HCT116 (cell line): ENCODE results near the gene MEI1. TPM values are rescaled to one million over a fixed set of nuclear protein-coding genes. Genes with fewer than 3 reads are reported as not detected.

Experiments used
- ATAC-seq: fragments of 200-7000 bp; cut with Tn5 transposase; 2 replicates; pipeline ENCODE4 v1.9.1; 2020; ENCODE audit warnings: mild to moderate bottlenecking, moderate library complexity
- BruUV-seq: library from RNA; stranded (reverse); fragments of 400-500 nt; replicated peaks from 2 replicates; lab custom pipeline; 2021; lab: Mats Ljungman, UMichigan
- CTCF ChIA-PET: fragments of 300-600 bp; sonication (Branson Sonifier 250); formaldehyde crosslinking; loops from one replicate; lab custom pipeline; 2021; ENCODE audit warnings: antibody characterized with exemption; lab: Charles Lee
- POLR2A ChIA-PET: fragments of 300-600, 350-600 bp; sonication (Branson Sonifier 250); formaldehyde crosslinking; loops from one replicate; lab custom pipeline; 2021; ENCODE audit warnings: antibody characterized with exemption; lab: Charles Lee
- RAD21 ChIA-PET, 2 experiments: fragments of 300-600 bp; sonication (Branson Sonifier 250); formaldehyde crosslinking; loops; one replicate each; lab custom pipeline; 2023; ENCODE audit warnings: low total read pairs in 2 of 2; ENCODE audit not compliant: uncharacterized antibody in 2 of 2, unreplicated experiment in 2 of 2, low non-redundant PET in 1 of 2; lab: Charles Lee
- DNase-seq: peaks from one replicate; pipeline ENCODE4 v3.0.0-alpha.2; 2010; ENCODE audit warnings: low read depth, low spot score
- H2AFZ ChIP-seq: fragments of 200-600 bp; shearing (Covaris generic), sonication (generic); 2 replicates; pipeline ENCODE4 v1.6.1; 2017; ENCODE audit warnings: low read depth, mixed run types, mixed read lengths, antibody characterized with exemption, low read length; ENCODE audit not compliant: poor library complexity, severe bottlenecking
- H3K27ac ChIP-seq: 2 replicates; pipeline ENCODE4 v1.5.1; 2012; ENCODE audit warnings: low read depth, low read length
- H3K27me3 ChIP-seq: fragments of 200-600 bp; sonication (generic); 2 replicates; pipeline ENCODE4 v1.6.1; 2016; ENCODE audit warnings: mixed run types, low read length, mixed read lengths; ENCODE audit not compliant: insufficient read depth
- H3K36me3 ChIP-seq, 2 experiments: fragments of 200-500 bp in 1 of 2; fragments of 200-600 bp in 1 of 2; sonication (Bioruptor generic) in 1 of 2; sonication (generic) in 1 of 2; 2 replicates each; pipeline versions ENCODE4 v1.5.1 to v1.6.1; 2014 to 2016; ENCODE audit warnings: low read length in 2 of 2, inconsistent platforms in 1 of 2, mixed read lengths in 1 of 2, mixed run types in 1 of 2; ENCODE audit not compliant: insufficient read depth in 2 of 2, control insufficient read depth in 1 of 2
- H3K4me1 ChIP-seq, 2 experiments: fragments of 200-600 bp in 1 of 2; sonication (generic) in 1 of 2; 2 replicates each; pipeline versions ENCODE4 v1.5.1 to v1.6.1; 2012 to 2017; ENCODE audit warnings: low read length in 2 of 2, inconsistent platforms in 1 of 2, mild to moderate bottlenecking in 1 of 2, mixed read lengths in 1 of 2, mixed run types in 1 of 2, moderate library complexity in 1 of 2; ENCODE audit not compliant: insufficient read depth in 2 of 2, control insufficient read depth in 1 of 2
- H3K4me2 ChIP-seq: fragments of 200-600 bp; sonication (generic); 2 replicates; pipeline ENCODE4 v1.6.1; 2017; ENCODE audit warnings: mixed run types, low read length, mixed read lengths
- H3K4me3 ChIP-seq, 2 experiments: fragments of 200-600 bp in 1 of 2; sonication (generic) in 1 of 2; replicated peaks in 1 of 2; 2 replicates each; pipeline ENCODE4 v1.5.1; 2011 to 2016; ENCODE audit warnings: low read length in 2 of 2, control low read depth in 1 of 2, low read depth in 1 of 2, mild to moderate bottlenecking in 1 of 2, mixed read lengths in 1 of 2, mixed run types in 1 of 2
- H3K79me2 ChIP-seq: fragments of 200-600 bp; sonication (generic); 2 replicates; pipeline ENCODE4 v1.6.1; 2017; ENCODE audit warnings: mild to moderate bottlenecking, mixed run types, low read length, moderate library complexity, mixed read lengths; ENCODE audit not compliant: insufficient read depth
- H3K9ac ChIP-seq: fragments of 200-600 bp; sonication (generic); 2 replicates; pipeline ENCODE4 v1.6.1; 2016; ENCODE audit warnings: low read length, mixed read lengths
- H3K9me2 ChIP-seq: fragments of 200-600 bp; sonication (generic), shearing (Covaris generic); 2 replicates; pipeline ENCODE4 v1.6.1; 2017; ENCODE audit warnings: mixed run types, mild to moderate bottlenecking, moderate library complexity; ENCODE audit not compliant: insufficient read depth
- H3K9me3 ChIP-seq, 2 experiments: fragments of 200-500 bp in 1 of 2; fragments of 200-600 bp in 1 of 2; sonication (Bioruptor generic) in 1 of 2; sonication (generic) in 1 of 2; 2 replicates each; pipeline ENCODE4 v1.6.1; 2014 to 2017; ENCODE audit warnings: low read length in 2 of 2, mixed read lengths in 2 of 2, inconsistent platforms in 1 of 2, low read depth in 1 of 2, mild to moderate bottlenecking in 1 of 2, mixed run types in 1 of 2, moderate library complexity in 1 of 2; ENCODE audit not compliant: control insufficient read depth in 1 of 2, insufficient read depth in 1 of 2
- H4K20me1 ChIP-seq: fragments of 200-600 bp; sonication (generic), shearing (Covaris generic); 2 replicates; pipeline ENCODE4 v1.6.1; 2017; ENCODE audit warnings: mixed run types, mild to moderate bottlenecking, moderate library complexity; ENCODE audit not compliant: insufficient read depth
- ATF3 ChIP-seq: IDR thresholded peaks from 2 replicates; pipeline ENCODE4 v1.6.1; 2012
- CTCF ChIP-seq, 3 experiments: fragments of 200-600 bp in 1 of 3; sonication (generic) in 1 of 3; IDR thresholded peaks in 2 of 3; conservative IDR thresholded peaks in 1 of 3; 2 replicates each; pipeline ENCODE4 v1.5.1; 2012 to 2017; ENCODE audit warnings: low read depth in 2 of 3, low read length in 2 of 3, antibody characterized with exemption in 1 of 3, borderline replicate concordance in 1 of 3, control low read depth in 1 of 3, mild to moderate bottlenecking in 1 of 3, mixed read lengths in 1 of 3, mixed run types in 1 of 3, moderate library complexity in 1 of 3; ENCODE audit not compliant: insufficient read depth in 1 of 3
- ELF1 ChIP-seq: IDR thresholded peaks from 2 replicates; pipeline ENCODE4 v1.6.1; 2012; ENCODE audit warnings: low read depth, borderline replicate concordance
- EZH2phosphoT487 ChIP-seq: fragments of 200-600 bp; IDR thresholded peaks from 2 replicates; pipeline ENCODE4 v1.6.1; 2018; ENCODE audit warnings: antibody characterized with exemption, borderline replicate concordance
- POLR2A ChIP-seq: IDR thresholded peaks from 2 replicates; pipeline ENCODE4 v1.7.0; 2011; ENCODE audit warnings: borderline replicate concordance; ENCODE audit not compliant: insufficient read depth, insufficient read length; ENCODE audit errors: extremely low read depth
- RAD21 ChIP-seq: IDR thresholded peaks from 2 replicates; pipeline ENCODE4 v1.6.1; 2012; ENCODE audit warnings: low read depth, mild to moderate bottlenecking
- SP1 ChIP-seq: IDR thresholded peaks from 2 replicates; pipeline ENCODE4 v1.6.1; 2012; ENCODE audit warnings: low read depth
- TCF7L2 ChIP-seq: IDR thresholded peaks from 2 replicates; pipeline ENCODE4 v1.7.0; 2011; ENCODE audit warnings: borderline replicate concordance, inconsistent platforms; ENCODE audit not compliant: insufficient read depth, insufficient read length; ENCODE audit errors: extremely low read depth
- YY1 ChIP-seq: IDR thresholded peaks from 2 replicates; pipeline ENCODE4 v1.6.1; 2011; ENCODE audit warnings: low read length, low read depth, moderate library complexity, mild to moderate bottlenecking; ENCODE audit not compliant: insufficient replicate concordance; ENCODE audit errors: extremely low read depth
- ZFX ChIP-seq: fragments of 450-650 bp; IDR thresholded peaks from 2 replicates; pipeline ENCODE4 v1.6.1; 2017
- intact Hi-C: fragments of 100-400 bp; cut with micrococcal nuclease; formaldehyde crosslinking; loops from 2 replicates; pipeline ENCODE4 v1.10.0; 2022
- total RNA-seq: library from RNA; stranded (reverse); gene quantifications from one replicate; pipeline ENCODE4 v1.2.1, GENCODE V29; 2021; ENCODE audit not compliant: unreplicated experiment
- TF ChIP-seq, protein P1 (sequence below): IDR thresholded peaks from 2 replicates; pipeline ENCODE4 v1.6.1; 2012; ENCODE audit warnings: low read depth

MEI1 gene
- total RNA-seq, 1 experiment from 2014 or later = 0.64 TPM

- TF ChIP-seq ATF3 (no peak), TCF7L2 (no peak), POLR2A (no peak), ZFX (no peak), YY1 (no peak)
- no peak for ATAC-seq
- ChIA-PET CTCF (interaction anchor here (1.2 kb wide), 1 partner anchor 18 kb away, joined by 3 read pairs; no protein-coding TSS in a partner anchor), POLR2A (no interaction called here), RAD21 (no interaction called here)
- H3K4me1 ChIP-seq = peaks cover 26 to 29% of the 10 kb centered on the region in 2 experiments
- no peak overlapping the region for H2AFZ ChIP-seq
- H3K79me2 ChIP-seq = peaks cover 89% of the 10 kb centered on the region
- H3K9me2 ChIP-seq = no peaks in the 10 kb centered on the region
- no peaks in the 10 kb centered on the region for H3K9me3 ChIP-seq
- no peak overlapping the region for H3K4me3 ChIP-seq
- peaks cover 6% of the 10 kb centered on the region; the same call in 1 of the 2 replicates for H4K20me1 ChIP-seq
- H3K36me3 ChIP-seq = peaks cover 3 to 10% of the 10 kb centered on the region in 2 experiments; a peak in 2 of 4 replicates
- no peak for DNase-seq
- H3K9ac ChIP-seq = no peak overlapping the region
- intact Hi-C loops = no loop called here
- H3K27ac ChIP-seq = no peak overlapping the region
- no peak overlapping the region for H3K4me2 ChIP-seq
- no peaks in the 10 kb centered on the region for H3K27me3 ChIP-seq
- no TSS peak for BruUV-seq
These were observed 139.7 kb downstream of the MEI1 start for GRCh38 chr22:41838842-41839618.

DNA sequence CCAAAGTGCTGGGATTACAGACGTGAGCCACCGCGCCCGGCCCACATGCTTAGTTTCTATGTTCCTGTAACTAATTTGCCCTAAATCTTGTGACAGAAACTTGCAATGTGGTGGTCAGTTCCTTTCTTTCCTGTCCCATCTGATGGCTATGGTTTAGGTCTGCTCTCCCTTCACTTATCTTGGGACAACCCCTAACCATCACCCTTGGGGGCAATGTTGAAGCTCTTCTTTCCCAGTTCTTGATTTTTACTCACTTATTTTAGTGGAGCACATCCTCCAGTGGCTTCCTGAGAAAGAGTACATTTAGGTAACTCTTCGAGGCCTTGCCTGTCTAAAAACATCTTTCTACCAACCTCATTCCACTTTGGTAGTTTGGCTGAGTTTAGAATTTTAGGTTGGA lies 140.9 kb downstream of the MEI1 start:
- H4K20me1 ChIP-seq = peaks cover 6% of the 10 kb centered on the region; the same call in 1 of the 2 replicates
- ChIA-PET CTCF (interaction anchor here (1.2 kb wide), 1 partner anchor 17 kb away, joined by 3 read pairs; no protein-coding TSS in a partner anchor), POLR2A (no interaction called here), RAD21 (no interaction called here)
- no peak overlapping the region for H2AFZ ChIP-seq
- peaks cover 91% of the 10 kb centered on the region for H3K79me2 ChIP-seq
- H3K9me3 ChIP-seq = no peaks in the 10 kb centered on the region
- no peak overlapping the region for H3K4me3 ChIP-seq
- H3K9ac ChIP-seq = no peak overlapping the region
- no peaks in the 10 kb centered on the region for H3K9me2 ChIP-seq
- DNase-seq (no peak), ATAC-seq (no peak)
- no peak overlapping the region for H3K27ac ChIP-seq
- peaks cover 21 to 25% of the 10 kb centered on the region in 2 experiments for H3K4me1 ChIP-seq
- no peaks in the 10 kb centered on the region for H3K27me3 ChIP-seq
- H3K4me2 ChIP-seq = peak overlapping the region; percentile 20; the same call in 1 of the 2 replicates
- no TSS peak for BruUV-seq
- intact Hi-C loops = no loop called here
- H3K36me3 ChIP-seq = peaks cover 3 to 10% of the 10 kb centered on the region in 2 experiments; a peak in 2 of 4 replicates
- TF ChIP-seq EZH2phosphoT487 (no peak), RAD21 (no peak), ELF1 (no peak), POLR2A (no peak), SP1 (no peak), ZFX (no peak), TCF7L2 (no peak), CTCF (IDR thresholded peaks at IDR 0.05 in 2 of 3, conservative IDR thresholded peaks at IDR 0.05 in 1 of 3; ENCODE audit: borderline replicate concordance in 1 of 3, insufficient read depth in 1 of 3, low read depth in 2 of 3, low read length in 2 of 3) (no peak), ATF3 (no peak), YY1 (no peak)
- TF ChIP-seq, protein P1, sequence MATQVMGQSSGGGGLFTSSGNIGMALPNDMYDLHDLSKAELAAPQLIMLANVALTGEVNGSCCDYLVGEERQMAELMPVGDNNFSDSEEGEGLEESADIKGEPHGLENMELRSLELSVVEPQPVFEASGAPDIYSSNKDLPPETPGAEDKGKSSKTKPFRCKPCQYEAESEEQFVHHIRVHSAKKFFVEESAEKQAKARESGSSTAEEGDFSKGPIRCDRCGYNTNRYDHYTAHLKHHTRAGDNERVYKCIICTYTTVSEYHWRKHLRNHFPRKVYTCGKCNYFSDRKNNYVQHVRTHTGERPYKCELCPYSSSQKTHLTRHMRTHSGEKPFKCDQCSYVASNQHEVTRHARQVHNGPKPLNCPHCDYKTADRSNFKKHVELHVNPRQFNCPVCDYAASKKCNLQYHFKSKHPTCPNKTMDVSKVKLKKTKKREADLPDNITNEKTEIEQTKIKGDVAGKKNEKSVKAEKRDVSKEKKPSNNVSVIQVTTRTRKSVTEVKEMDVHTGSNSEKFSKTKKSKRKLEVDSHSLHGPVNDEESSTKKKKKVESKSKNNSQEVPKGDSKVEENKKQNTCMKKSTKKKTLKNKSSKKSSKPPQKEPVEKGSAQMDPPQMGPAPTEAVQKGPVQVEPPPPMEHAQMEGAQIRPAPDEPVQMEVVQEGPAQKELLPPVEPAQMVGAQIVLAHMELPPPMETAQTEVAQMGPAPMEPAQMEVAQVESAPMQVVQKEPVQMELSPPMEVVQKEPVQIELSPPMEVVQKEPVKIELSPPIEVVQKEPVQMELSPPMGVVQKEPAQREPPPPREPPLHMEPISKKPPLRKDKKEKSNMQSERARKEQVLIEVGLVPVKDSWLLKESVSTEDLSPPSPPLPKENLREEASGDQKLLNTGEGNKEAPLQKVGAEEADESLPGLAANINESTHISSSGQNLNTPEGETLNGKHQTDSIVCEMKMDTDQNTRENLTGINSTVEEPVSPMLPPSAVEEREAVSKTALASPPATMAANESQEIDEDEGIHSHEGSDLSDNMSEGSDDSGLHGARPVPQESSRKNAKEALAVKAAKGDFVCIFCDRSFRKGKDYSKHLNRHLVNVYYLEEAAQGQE = no peak
